ENCODE measurements around the gene SPTLC1. TPM values are rescaled to one million over a fixed set of nuclear protein-coding genes. Genes with fewer than 3 reads are reported as not detected.

Gene SPTLC1
- total and polyA plus RNA-seq, 2 experiments from 2014 or later: 54.8 to 100 TPM

- H2AFZ ChIP-seq: no peak overlapping the region
- H3K9me2 ChIP-seq (ENCODE audit: insufficient read depth): no peaks in the 10 kb centered on the region; the same call in 1 of the 2 replicates
- DNase-seq (ENCODE audit: low spot score) (no peak), ATAC-seq (no peak)
- H3K27ac ChIP-seq (ENCODE audit: low read depth): no peak overlapping the region
- Mint-ChIP-seq H3K27ac (no peak overlapping the region), H3K9me3 (peaks cover 36% of the 10 kb centered on the region), H3K4me1 (no peaks in the 10 kb centered on the region), H3K36me3 (ENCODE audit: low read depth) (peaks cover 10% of the 10 kb centered on the region; the same call in 2 of the 3 replicates), H3K27me3 (ENCODE audit: insufficient read depth, low read depth, poor library complexity) (peaks cover 4% of the 10 kb centered on the region), H3K4me3 (no peak overlapping the region)
- H3F3A ChIP-seq (replicated peaks; ENCODE audit: low read depth): no peaks in the 10 kb centered on the region
- H3K27me3 ChIP-seq (ENCODE audit: insufficient read depth): no peaks in the 10 kb centered on the region
- H3K79me2 ChIP-seq (replicated peaks; ENCODE audit: insufficient read depth): no peaks in the 10 kb centered on the region
- no peaks in the 10 kb centered on the region for H3K4me1 ChIP-seq (ENCODE audit: insufficient read depth)
- H3K4me3 ChIP-seq: no peak overlapping the region
- no peaks in the 10 kb centered on the region for H4K20me1 ChIP-seq (replicated peaks; ENCODE audit: insufficient read depth)
- no peak overlapping the region for H3K4me2 ChIP-seq
- TF ChIP-seq ZNF331 (CRISPR knock-in tag; IDR thresholded peaks at IDR 0.05; ENCODE audit: low read depth) (no peak), CTCF (conservative IDR thresholded peaks at IDR 0.05; ENCODE audit: low read depth in 2 of 2) (no peak), EZH2 (IDR thresholded peaks at IDR 0.05; ENCODE audit: low read depth, unreplicated experiment) (no peak), NANOG (IDR thresholded peaks at IDR 0.05; ENCODE audit: borderline replicate concordance) (no peak), ZNF462 (CRISPR knock-in tag; IDR thresholded peaks at IDR 0.05) (no peak), CREB1 (CRISPR knock-in tag; IDR thresholded peaks at IDR 0.05; ENCODE audit: low read depth) (no peak), ZNF114 (CRISPR knock-in tag; IDR thresholded peaks at IDR 0.05) (no peak)
- H3K36me3 ChIP-seq (ENCODE audit: insufficient read depth): no peaks in the 10 kb centered on the region
These were observed 129.5 kb downstream of the SPTLC1 start for GRCh38 chr9:91985692-91986091.

Small RNA genes within 50 kb of the gene (small RNA-seq; reads per million reads assigned to genes)
- gene MTATP6P29 (ENCODE audit: low replicate concordance) (not detected), gene MTND4LP7 (ENCODE audit: low replicate concordance) (not detected)

Other genes starting within 250 kb of the SPTLC1 start
- gene ROR2, start 165.2 kb downstream of the SPTLC1 start, total RNA-seq (2014; rRNA removed; shearing (Covaris generic)): 15.5 and 18.8 TPM in 2 replicates
- 6.0 and 8.1 TPM in 2 replicates for gene ROR2, start 165.2 kb downstream of the SPTLC1 start, polyA plus RNA-seq (2016; fragmentation: Nextera tagmentation; extraction: Ambion mirVana)
- gene IARS1, start 178.3 kb upstream of the SPTLC1 start, total RNA-seq (2014; rRNA removed; shearing (Covaris generic)): 279 and 310 TPM in 2 replicates
- gene IARS1, start 178.3 kb upstream of the SPTLC1 start, polyA plus RNA-seq (2016; fragmentation: Nextera tagmentation; extraction: Ambion mirVana): 94.6 and 105 TPM in 2 replicates
- 26.0 and 26.6 TPM in 2 replicates for gene NOL8, start 209.9 kb upstream of the SPTLC1 start, total RNA-seq (2014; rRNA removed; shearing (Covaris generic))
- 34.1 and 42.7 TPM in 2 replicates for gene NOL8, start 209.9 kb upstream of the SPTLC1 start, polyA plus RNA-seq (2016; fragmentation: Nextera tagmentation; extraction: Ambion mirVana)
- gene CENPP, start 210.5 kb upstream of the SPTLC1 start, total RNA-seq (2014; rRNA removed; shearing (Covaris generic)): 12.5 and 12.6 TPM in 2 replicates
- 8.9 and 11.0 TPM in 2 replicates for gene CENPP, start 210.5 kb upstream of the SPTLC1 start, polyA plus RNA-seq (2016; fragmentation: Nextera tagmentation; extraction: Ambion mirVana)